ENCODE measurements around the gene EXPH5.

DNA sequence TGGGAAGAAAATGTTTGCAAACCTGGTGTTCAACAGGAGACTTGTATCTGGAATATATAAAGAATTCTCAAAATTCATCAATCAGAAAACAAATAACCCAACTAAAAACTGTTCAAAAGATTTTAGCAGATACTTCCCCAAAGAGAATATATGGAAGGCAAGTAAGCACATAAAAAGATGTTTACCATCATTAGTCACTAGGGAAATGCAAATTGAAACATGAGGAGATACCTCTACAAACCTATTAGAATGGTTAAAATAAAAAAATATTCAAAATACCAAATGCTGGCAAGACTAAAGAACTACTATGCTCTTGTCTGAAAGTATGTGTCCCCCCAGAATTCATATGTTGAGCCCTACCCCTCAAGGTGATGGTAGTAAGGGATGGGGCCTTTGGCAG is 8.6 kb downstream of the EXPH5 start:
- no peak for TF ChIP-seq POLR2A (IDR thresholded peaks at IDR 0.05)
- TF ChIP-seq, protein P1, sequence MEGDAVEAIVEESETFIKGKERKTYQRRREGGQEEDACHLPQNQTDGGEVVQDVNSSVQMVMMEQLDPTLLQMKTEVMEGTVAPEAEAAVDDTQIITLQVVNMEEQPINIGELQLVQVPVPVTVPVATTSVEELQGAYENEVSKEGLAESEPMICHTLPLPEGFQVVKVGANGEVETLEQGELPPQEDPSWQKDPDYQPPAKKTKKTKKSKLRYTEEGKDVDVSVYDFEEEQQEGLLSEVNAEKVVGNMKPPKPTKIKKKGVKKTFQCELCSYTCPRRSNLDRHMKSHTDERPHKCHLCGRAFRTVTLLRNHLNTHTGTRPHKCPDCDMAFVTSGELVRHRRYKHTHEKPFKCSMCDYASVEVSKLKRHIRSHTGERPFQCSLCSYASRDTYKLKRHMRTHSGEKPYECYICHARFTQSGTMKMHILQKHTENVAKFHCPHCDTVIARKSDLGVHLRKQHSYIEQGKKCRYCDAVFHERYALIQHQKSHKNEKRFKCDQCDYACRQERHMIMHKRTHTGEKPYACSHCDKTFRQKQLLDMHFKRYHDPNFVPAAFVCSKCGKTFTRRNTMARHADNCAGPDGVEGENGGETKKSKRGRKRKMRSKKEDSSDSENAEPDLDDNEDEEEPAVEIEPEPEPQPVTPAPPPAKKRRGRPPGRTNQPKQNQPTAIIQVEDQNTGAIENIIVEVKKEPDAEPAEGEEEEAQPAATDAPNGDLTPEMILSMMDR (IDR thresholded peaks at IDR 0.05) = no peak

Measured in Peyer's patch (tissue), 4 donors.